Measurements from ENCODE around the gene KCNN2.

The KCNN2 gene

GRCh38 chr5:114361724-114362196 is at the start of gene KCNN2:
TSS of gene KCNN2 (plus strand) at chr5:114362070. CDS start at chr5:114362140, 70 bp downstream.
- POLR2A ChIA-PET, result no interaction called here
- Histone ChIP-seq H3K36me3 (ENCODE audit: control insufficient read depth in 2 of 2, insufficient read depth in 1 of 2, low read length in 2 of 2) (no peaks in the 10 kb centered on the region), H3K27ac (ENCODE audit: extremely low read depth, low read depth, low read length) (no peak within 1 kb of the TSS), H3K4me3 (ENCODE audit: low read depth, low read length) (peak within 1 kb of the TSS; percentile 46), H3K9me3 (ENCODE audit: control insufficient read depth, insufficient read depth, low read depth, low read length) (no peaks in the 10 kb centered on the region), H3K4me1 (ENCODE audit: control insufficient read depth, insufficient read depth, low read length) (no peaks in the 10 kb centered on the region)
- CTCF ChIA-PET, result interaction anchor here (0.7 kb wide), 1 partner anchor 94 kb away, joined by 4 read pairs; no protein-coding TSS in a partner anchor
- TF ChIP-seq ZBTB21 (tag by site-specific recombination; IDR thresholded peaks at IDR 0.05) (peak; percentile 65; the same call in 1 of the 2 replicates), ZNF76 (tag by site-specific recombination; IDR thresholded peaks at IDR 0.05; ENCODE audit: borderline replicate concordance, low read depth) (peak; percentile 37; the same call in 1 of the 2 replicates), ZNF791 (tag by site-specific recombination; IDR thresholded peaks at IDR 0.05) (no peak), ATF2 (tag by site-specific recombination; IDR thresholded peaks at IDR 0.05; ENCODE audit: low read depth) (peak; percentile 83), KLF1 (tag by site-specific recombination; IDR thresholded peaks at IDR 0.05) (no peak), ZSCAN16 (tag by site-specific recombination; IDR thresholded peaks at IDR 0.05) (no peak), ZNF335 (tag by site-specific recombination; conservative IDR thresholded peaks at IDR 0.05) (peak; percentile 28), KLF16 (tag by site-specific recombination; IDR thresholded peaks at IDR 0.05) (no peak), SP7 (tag by site-specific recombination; IDR thresholded peaks at IDR 0.05) (0 out of 2 replicates have a peak, but pooled peaks have one; percentile 27), ZBTB26 (tag by site-specific recombination; optimal IDR thresholded peaks at IDR 0.05) (peak; percentile 62), ZBTB20 (tag by site-specific recombination; IDR thresholded peaks at IDR 0.05) (peak; percentile 59; the same call in 1 of the 2 replicates), ZNF830 (tag by site-specific recombination; IDR thresholded peaks at IDR 0.05; ENCODE audit: low read depth) (no peak), SP2 (tag by site-specific recombination; IDR thresholded peaks at IDR 0.05) (peak; percentile 49), ZXDB (tag by site-specific recombination; IDR thresholded peaks at IDR 0.05) (peak; percentile 62), ZNF629 (tag by site-specific recombination; IDR thresholded peaks at IDR 0.05) (peak; percentile 74), ZNF560 (tag by site-specific recombination; IDR thresholded peaks at IDR 0.05; ENCODE audit: borderline replicate concordance) (0 out of 2 replicates have a peak, but pooled peaks have one; percentile 42), ZNF600 (tag by site-specific recombination; IDR thresholded peaks at IDR 0.05) (peak; percentile 96), ZFHX2 (tag by site-specific recombination; conservative IDR thresholded peaks at IDR 0.05) (0 out of 2 replicates have a peak, but pooled peaks have one; percentile 6), ZFP69B (tag by site-specific recombination; IDR thresholded peaks at IDR 0.05) (0 out of 2 replicates have a peak, but pooled peaks have one; percentile 18), ZBTB48 (tag by site-specific recombination; IDR thresholded peaks at IDR 0.05) (peak; percentile 82)
- TF ChIP-seq, protein P1, sequence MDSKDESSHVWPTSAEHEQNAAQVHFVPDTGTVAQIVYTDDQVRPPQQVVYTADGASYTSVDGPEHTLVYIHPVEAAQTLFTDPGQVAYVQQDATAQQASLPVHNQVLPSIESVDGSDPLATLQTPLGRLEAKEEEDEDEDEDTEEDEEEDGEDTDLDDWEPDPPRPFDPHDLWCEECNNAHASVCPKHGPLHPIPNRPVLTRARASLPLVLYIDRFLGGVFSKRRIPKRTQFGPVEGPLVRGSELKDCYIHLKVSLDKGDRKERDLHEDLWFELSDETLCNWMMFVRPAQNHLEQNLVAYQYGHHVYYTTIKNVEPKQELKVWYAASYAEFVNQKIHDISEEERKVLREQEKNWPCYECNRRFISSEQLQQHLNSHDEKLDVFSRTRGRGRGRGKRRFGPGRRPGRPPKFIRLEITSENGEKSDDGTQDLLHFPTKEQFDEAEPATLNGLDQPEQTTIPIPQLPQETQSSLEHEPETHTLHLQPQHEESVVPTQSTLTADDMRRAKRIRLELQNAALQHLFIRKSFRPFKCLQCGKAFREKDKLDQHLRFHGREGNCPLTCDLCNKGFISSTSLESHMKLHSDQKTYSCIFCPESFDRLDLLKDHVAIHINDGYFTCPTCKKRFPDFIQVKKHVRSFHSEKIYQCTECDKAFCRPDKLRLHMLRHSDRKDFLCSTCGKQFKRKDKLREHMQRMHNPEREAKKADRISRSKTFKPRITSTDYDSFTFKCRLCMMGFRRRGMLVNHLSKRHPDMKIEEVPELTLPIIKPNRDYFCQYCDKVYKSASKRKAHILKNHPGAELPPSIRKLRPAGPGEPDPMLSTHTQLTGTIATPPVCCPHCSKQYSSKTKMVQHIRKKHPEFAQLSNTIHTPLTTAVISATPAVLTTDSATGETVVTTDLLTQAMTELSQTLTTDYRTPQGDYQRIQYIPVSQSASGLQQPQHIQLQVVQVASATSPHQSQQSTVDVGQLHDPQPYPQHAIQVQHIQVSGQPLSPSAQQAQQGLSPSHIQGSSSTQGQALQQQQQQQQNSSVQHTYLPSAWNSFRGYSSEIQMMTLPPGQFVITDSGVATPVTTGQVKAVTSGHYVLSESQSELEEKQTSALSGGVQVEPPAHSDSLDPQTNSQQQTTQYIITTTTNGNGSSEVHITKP (tag by site-specific recombination; IDR thresholded peaks at IDR 0.05), result peak; percentile 51; the same call in 1 of the 2 replicates
- TF ChIP-seq, protein P2, sequence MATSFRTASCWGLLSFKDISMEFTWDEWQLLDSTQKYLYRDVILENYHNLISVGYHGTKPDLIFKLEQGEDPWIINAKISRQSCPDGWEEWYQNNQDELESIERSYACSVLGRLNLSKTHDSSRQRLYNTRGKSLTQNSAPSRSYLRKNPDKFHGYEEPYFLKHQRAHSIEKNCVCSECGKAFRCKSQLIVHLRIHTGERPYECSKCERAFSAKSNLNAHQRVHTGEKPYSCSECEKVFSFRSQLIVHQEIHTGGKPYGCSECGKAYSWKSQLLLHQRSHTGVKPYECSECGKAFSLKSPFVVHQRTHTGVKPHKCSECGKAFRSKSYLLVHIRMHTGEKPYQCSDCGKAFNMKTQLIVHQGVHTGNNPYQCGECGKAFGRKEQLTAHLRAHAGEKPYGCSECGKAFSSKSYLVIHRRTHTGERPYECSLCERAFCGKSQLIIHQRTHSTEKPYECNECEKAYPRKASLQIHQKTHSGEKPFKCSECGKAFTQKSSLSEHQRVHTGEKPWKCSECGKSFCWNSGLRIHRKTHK (tag by site-specific recombination; IDR thresholded peaks at IDR 0.05), result no peak
- TF ChIP-seq, protein P3, sequence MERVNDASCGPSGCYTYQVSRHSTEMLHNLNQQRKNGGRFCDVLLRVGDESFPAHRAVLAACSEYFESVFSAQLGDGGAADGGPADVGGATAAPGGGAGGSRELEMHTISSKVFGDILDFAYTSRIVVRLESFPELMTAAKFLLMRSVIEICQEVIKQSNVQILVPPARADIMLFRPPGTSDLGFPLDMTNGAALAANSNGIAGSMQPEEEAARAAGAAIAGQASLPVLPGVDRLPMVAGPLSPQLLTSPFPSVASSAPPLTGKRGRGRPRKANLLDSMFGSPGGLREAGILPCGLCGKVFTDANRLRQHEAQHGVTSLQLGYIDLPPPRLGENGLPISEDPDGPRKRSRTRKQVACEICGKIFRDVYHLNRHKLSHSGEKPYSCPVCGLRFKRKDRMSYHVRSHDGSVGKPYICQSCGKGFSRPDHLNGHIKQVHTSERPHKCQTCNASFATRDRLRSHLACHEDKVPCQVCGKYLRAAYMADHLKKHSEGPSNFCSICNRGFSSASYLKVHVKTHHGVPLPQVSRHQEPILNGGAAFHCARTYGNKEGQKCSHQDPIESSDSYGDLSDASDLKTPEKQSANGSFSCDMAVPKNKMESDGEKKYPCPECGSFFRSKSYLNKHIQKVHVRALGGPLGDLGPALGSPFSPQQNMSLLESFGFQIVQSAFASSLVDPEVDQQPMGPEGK (tag by site-specific recombination; IDR thresholded peaks at IDR 0.05), result peak; percentile 66
- TF ChIP-seq, protein P4, sequence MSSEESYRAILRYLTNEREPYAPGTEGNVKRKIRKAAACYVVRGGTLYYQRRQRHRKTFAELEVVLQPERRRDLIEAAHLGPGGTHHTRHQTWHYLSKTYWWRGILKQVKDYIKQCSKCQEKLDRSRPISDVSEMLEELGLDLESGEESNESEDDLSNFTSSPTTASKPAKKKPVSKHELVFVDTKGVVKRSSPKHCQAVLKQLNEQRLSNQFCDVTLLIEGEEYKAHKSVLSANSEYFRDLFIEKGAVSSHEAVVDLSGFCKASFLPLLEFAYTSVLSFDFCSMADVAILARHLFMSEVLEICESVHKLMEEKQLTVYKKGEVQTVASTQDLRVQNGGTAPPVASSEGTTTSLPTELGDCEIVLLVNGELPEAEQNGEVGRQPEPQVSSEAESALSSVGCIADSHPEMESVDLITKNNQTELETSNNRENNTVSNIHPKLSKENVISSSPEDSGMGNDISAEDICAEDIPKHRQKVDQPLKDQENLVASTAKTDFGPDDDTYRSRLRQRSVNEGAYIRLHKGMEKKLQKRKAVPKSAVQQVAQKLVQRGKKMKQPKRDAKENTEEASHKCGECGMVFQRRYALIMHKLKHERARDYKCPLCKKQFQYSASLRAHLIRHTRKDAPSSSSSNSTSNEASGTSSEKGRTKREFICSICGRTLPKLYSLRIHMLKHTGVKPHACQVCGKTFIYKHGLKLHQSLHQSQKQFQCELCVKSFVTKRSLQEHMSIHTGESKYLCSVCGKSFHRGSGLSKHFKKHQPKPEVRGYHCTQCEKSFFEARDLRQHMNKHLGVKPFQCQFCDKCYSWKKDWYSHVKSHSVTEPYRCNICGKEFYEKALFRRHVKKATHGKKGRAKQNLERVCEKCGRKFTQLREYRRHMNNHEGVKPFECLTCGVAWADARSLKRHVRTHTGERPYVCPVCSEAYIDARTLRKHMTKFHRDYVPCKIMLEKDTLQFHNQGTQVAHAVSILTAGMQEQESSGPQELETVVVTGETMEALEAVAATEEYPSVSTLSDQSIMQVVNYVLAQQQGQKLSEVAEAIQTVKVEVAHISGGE (tag by site-specific recombination; conservative IDR thresholded peaks at IDR 0.05; ENCODE audit: low read depth), result 0 out of 2 replicates have a peak, but pooled peaks have one; percentile 24
